ENCODE measurements around the gene UNC5CL.

Gene UNC5CL

DNA sequence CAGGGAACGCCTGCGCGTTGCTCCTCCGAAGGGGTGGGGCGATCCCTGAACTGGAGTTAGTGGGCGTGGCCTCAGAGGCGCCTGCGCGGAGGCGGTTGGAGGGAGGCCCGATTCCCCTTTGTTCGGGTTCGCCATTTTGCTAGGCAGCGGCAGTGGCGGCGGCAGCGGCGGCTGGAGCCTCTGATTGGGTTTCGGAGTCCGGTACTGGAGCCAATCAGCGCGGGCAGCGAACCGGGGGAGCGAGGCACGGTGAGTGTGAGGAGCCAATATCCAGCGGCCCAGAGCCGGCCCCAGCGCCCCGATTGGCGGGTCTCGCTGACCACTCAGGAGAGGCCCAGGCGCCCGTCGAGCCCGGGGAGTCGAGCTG is 33.8 kb upstream of the UNC5CL start, which contains the start of gene NFYA:
Gene NFYA (plus strand): TSS at position 139 of the 367 bp plus-strand sequence. CDS start 6,116 bp downstream, outside the sequence.
- DNase-seq (ENCODE audit: low spot score in 2 of 2) (no peak), ATAC-seq (ENCODE audit: low read depth) (peak; percentile 61)
- Mint-ChIP-seq H3K4me3 (peak within 1 kb of the TSS; percentile 97), H3K9me3 (no peaks in the 10 kb centered on the region), H3K27ac (peak within 1 kb of the TSS; percentile 98), H3K27me3 (no peaks in the 10 kb centered on the region), H3K36me3 (peaks cover 4% of the 10 kb centered on the region), H3K4me1 (peaks cover 27% of the 10 kb centered on the region)

DNA sequence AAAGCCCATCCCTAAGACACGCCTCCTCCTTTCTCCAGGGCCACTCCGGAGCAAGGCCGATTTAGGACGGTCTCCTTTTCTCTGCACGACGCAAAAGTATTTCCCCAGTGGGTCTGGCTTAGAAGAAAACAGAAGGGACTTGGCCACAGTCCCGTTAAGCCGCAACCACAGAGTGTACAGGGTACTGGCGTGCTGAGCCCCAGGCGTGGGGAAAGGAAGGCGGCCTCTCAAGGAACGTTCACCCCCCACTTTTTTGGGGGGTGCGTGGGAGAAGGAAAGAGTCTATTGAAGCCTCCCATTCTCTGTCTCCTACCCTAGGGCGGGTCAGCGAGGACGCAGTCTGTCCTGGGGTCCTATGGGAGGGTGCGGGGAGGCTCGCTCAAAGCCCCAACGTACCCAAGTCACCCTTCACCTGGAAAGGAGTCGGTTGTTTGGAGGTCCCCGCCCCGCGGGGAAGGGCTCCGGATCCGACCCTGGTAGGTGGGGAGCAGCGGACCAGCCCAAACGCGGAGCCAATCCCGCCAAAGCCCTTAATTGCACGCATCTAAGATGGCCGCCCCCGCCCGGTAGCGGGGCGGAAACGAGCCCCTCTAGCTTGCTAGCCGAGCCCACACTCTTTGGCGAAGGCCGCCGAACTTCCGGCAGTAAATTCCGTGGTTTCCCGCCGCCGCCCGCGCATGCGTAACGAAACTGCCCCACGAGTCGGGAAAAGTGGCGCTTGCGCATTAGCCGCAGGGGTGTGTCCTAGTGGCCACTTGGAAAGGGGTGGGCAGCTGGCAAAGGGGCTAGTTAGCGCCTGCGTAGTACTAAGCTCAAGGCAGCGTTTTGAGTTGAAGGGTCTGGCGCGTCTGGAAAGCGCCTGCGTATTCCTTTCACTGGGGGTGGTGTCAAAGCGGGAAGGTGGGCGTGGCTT is 33.2 kb upstream of the UNC5CL start, which contains the start of gene OARD1:
Gene OARD1 (minus strand): TSS at position 434 of the 913 bp plus-strand sequence. CDS start 722 bp downstream, outside the sequence.
- H3K4me1 Mint-ChIP-seq: peaks cover 27% of the 10 kb centered on the region
- H3K4me3 Mint-ChIP-seq: peak within 1 kb of the TSS; percentile 97
- H3K36me3 Mint-ChIP-seq: peaks cover 10% of the 10 kb centered on the region
- H3K27ac Mint-ChIP-seq: peak within 1 kb of the TSS; percentile 98
- no peaks in the 10 kb centered on the region for H3K9me3 Mint-ChIP-seq
- DNase-seq (ENCODE audit: low spot score in 2 of 2) (peak; percentile 99 to 100), ATAC-seq (ENCODE audit: low read depth) (peak; percentile 67)
- no peaks in the 10 kb centered on the region for H3K27me3 Mint-ChIP-seq

DNA sequence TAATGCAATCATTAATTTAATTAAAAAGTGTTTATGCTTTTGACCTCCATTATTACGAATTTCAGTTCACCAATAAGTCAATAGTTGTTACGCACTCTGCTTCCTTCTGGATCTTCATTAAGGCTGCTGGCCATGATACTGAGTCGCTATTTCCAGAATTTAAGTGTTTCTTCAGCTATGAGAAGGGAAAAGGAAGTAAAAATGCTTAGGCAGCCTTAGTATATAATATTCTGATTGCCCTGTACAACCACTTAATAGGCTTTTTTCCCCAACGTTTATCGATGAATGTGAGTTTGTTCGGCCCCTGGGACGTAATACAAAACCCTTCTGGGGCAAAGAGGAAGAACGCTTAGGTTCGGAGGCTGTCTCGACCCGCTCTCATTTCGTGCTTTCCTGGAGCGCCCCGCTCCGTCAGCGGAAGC is 32.5 kb upstream of the UNC5CL start:
- H3K36me3 Mint-ChIP-seq: peaks cover 15% of the 10 kb centered on the region
- ATAC-seq (ENCODE audit: low read depth): peak; percentile 6

DNA sequence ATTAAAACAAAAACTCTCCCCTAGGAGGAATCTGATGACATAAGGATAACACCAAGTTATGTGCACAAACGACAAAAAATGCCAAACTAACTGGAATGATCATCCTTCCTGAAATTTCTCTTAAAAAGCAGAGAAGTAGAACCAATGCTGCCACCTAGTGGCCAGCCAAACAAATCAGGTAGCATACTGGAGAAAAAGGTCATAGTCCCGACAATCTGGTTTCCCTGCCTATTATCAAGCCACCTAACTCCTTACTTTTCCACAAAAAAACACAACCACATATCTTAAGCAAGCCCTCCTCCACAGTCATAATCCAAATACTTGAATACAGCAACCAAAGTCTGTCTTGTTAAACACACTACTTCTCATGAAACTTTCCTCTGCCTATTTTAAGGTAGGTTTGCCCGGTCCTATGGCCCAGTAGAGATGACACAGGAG is 27.9 kb upstream of the UNC5CL start:
- no peak for ATAC-seq (ENCODE audit: low read depth)

More for the DNA sequence above, 32.5 kb upstream of the UNC5CL start:
- Mint-ChIP-seq H3K4me1 (peaks cover 29% of the 10 kb centered on the region), H3K9me3 (no peaks in the 10 kb centered on the region), H3K27me3 (no peaks in the 10 kb centered on the region), H3K4me3 (peak overlapping the region; percentile 97), H3K27ac (peak overlapping the region; percentile 98)
- no peak for DNase-seq (ENCODE audit: low spot score in 2 of 2)

DNA sequence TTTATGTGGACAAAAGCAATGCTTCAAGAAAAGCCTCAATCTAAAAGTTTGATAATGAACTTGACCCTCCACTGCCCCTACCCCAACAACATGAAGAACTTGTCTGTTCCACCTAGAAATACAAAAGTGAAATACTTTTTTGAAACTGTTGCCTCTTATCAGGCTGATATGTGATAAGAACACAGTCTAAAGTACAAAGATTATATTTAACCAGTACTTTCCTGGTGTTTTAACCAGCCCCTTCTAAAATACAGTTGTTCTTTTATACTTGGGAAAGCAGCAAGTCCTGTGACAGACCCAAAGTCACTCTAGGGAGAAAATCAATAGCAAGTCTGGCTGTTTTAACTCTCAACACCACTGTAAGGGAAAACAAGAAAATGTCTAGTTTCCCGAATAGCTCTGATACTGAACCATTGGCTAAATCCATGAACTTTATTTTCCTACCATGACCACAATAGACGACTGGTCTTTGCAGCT is 26.6 kb upstream of the UNC5CL start:
- DNase-seq (ENCODE audit: low spot score in 2 of 2) (no peak), ATAC-seq (ENCODE audit: low read depth) (no peak)
- Mint-ChIP-seq H3K9me3 (no peaks in the 10 kb centered on the region), H3K4me3 (no peak overlapping the region), H3K4me1 (peaks cover 8% of the 10 kb centered on the region), H3K36me3 (peaks cover 26% of the 10 kb centered on the region), H3K27ac (no peak overlapping the region), H3K27me3 (no peaks in the 10 kb centered on the region)

More for the DNA sequence above, 27.9 kb upstream of the UNC5CL start:
- H3K4me3 Mint-ChIP-seq: no peak overlapping the region
- H3K27ac Mint-ChIP-seq: peak overlapping the region; percentile 8
- H3K36me3 Mint-ChIP-seq: peaks cover 21% of the 10 kb centered on the region
- H3K9me3 Mint-ChIP-seq: no peaks in the 10 kb centered on the region
- no peaks in the 10 kb centered on the region for H3K27me3 Mint-ChIP-seq
- H3K4me1 Mint-ChIP-seq: peaks cover 12% of the 10 kb centered on the region
- DNase-seq (ENCODE audit: low spot score in 2 of 2): peak; percentile 43 to 50

DNA sequence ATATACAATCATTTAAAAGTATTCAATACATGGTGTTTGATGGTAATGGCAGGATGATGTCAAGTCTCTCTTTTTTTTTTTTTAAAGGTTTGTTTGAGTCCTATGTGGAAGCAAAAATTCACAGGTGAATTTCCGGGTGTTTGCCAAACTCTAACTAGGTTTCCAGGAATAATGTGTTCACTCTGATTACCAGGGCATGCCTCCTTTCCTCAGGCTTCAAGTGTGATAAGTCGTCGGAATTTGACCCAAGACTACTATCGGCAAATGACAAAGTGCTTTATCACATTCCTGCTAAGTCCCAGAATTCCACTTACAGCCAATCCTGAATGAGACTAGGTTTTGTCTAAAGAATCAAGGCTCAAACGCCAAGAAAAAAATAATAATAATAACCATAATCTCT is 25.8 kb upstream of the UNC5CL start:
- peaks cover 26% of the 10 kb centered on the region for H3K36me3 Mint-ChIP-seq
- no peaks in the 10 kb centered on the region for H3K9me3 Mint-ChIP-seq
- H3K27me3 Mint-ChIP-seq: no peaks in the 10 kb centered on the region
- H3K4me3 Mint-ChIP-seq: no peak overlapping the region
- ATAC-seq (ENCODE audit: low read depth) (no peak), DNase-seq (ENCODE audit: low spot score in 2 of 2) (no peak)
- H3K4me1 Mint-ChIP-seq: peaks cover 6% of the 10 kb centered on the region
- no peak overlapping the region for H3K27ac Mint-ChIP-seq

DNA sequence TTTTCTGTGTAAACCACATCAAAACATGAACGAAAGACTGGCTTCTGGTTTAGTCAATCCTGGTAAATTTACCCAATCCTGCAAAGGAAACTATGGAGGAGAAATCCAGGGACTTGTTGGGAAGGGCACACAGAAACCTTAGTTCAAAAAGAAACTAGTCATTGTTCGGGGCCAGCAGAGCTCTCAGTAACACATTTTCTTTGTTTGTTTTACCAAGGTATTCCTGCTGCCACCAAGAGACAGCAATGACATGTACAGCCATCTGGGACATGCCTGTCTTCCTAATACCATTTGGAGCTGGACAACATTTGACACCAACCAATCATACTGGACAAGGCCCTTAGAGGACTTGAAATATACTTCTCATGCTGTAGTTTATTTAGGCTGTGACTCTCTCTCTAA is 24.9 kb upstream of the UNC5CL start:
- Mint-ChIP-seq H3K27me3 (no peaks in the 10 kb centered on the region), H3K27ac (no peak overlapping the region), H3K36me3 (peaks cover 26% of the 10 kb centered on the region), H3K9me3 (no peaks in the 10 kb centered on the region), H3K4me3 (no peak overlapping the region), H3K4me1 (peaks cover 6% of the 10 kb centered on the region)
- ATAC-seq (ENCODE audit: low read depth) (no peak), DNase-seq (ENCODE audit: low spot score in 2 of 2) (no peak)

DNA sequence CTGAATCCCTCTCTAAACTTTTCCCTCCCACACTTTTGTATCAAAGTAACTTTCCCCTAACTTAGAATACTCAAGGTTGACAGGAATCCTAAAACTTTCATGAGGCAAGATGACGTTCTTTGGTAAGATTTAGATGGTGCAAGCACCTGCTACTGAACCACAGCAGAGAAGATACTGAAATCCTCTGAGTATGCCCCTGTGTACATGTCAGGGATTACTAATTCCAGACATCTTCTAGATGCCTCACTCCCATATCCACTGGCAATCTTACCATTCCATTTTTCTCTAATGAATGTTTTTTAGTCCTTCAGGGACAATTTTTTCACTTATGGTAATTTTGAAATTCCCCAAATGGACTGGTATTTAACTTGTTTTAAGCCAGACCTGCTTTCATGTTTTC is 23.0 kb upstream of the UNC5CL start:
- peaks cover 21% of the 10 kb centered on the region for H3K36me3 Mint-ChIP-seq
- H3K9me3 Mint-ChIP-seq: no peaks in the 10 kb centered on the region
- no peak for DNase-seq (ENCODE audit: low spot score in 2 of 2)
- no peak overlapping the region for H3K4me3 Mint-ChIP-seq
- H3K27ac Mint-ChIP-seq: no peak overlapping the region
- no peaks in the 10 kb centered on the region for H3K27me3 Mint-ChIP-seq
- ATAC-seq (ENCODE audit: low read depth): no peak
- H3K4me1 Mint-ChIP-seq: peaks cover 4% of the 10 kb centered on the region

DNA sequence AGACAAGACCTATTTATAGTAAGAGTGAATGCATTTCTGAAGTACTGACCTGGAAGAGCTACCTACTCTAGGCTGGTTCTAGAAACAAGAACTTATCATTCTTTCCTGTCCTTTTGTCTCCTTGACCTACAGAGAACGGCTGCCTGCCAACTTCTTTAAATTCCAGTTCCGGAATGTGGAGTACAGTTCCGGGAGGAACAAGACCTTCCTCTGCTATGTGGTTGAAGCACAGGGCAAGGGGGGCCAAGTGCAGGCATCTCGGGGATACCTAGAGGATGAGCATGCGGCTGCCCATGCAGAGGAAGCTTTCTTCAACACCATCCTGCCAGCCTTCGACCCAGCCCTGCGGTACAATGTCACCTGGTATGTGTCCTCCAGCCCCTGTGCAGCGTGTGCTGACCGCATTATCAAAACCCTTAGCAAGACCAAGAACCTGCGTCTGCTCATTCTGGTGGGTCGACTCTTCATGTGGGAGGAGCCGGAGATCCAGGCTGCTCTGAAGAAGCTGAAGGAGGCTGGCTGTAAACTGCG is 22.2 kb upstream of the UNC5CL start:
- Mint-ChIP-seq H3K4me3 (no peak overlapping the region), H3K36me3 (peaks cover 18% of the 10 kb centered on the region)
- no peak for ATAC-seq (ENCODE audit: low read depth)

DNA sequence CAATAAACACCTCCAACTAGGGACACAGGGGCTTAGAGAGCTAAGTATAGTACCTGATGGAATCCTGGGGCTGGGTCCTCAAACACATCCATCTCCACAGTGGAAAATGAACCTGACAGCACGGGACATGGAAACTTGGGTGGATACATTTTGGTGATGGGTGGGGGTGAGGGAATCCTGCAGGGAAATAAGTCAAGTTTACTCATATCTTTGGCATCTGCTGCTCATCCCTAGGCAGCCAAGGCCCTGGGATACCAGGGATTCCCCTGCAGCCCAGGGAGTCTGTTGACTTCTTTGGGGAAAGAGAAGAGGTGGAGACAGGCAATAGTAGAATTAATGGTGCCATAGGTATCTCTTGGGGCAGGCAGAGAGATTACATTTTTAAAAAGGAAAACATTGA is 20.5 kb upstream of the UNC5CL start:
- DNase-seq (ENCODE audit: low spot score in 2 of 2) (no peak), ATAC-seq (ENCODE audit: low read depth) (no peak)
- no peaks in the 10 kb centered on the region for H3K4me1 Mint-ChIP-seq
- H3K36me3 Mint-ChIP-seq: peaks cover 20% of the 10 kb centered on the region
- H3K27me3 Mint-ChIP-seq: no peaks in the 10 kb centered on the region
- no peaks in the 10 kb centered on the region for H3K9me3 Mint-ChIP-seq
- H3K4me3 Mint-ChIP-seq: no peak overlapping the region
- H3K27ac Mint-ChIP-seq: no peak overlapping the region

More for the DNA sequence above, 22.2 kb upstream of the UNC5CL start:
- no peaks in the 10 kb centered on the region for H3K9me3 Mint-ChIP-seq
- DNase-seq (ENCODE audit: low spot score in 2 of 2): no peak
- H3K4me1 Mint-ChIP-seq: no peaks in the 10 kb centered on the region
- no peaks in the 10 kb centered on the region for H3K27me3 Mint-ChIP-seq
- H3K27ac Mint-ChIP-seq: no peak overlapping the region

DNA sequence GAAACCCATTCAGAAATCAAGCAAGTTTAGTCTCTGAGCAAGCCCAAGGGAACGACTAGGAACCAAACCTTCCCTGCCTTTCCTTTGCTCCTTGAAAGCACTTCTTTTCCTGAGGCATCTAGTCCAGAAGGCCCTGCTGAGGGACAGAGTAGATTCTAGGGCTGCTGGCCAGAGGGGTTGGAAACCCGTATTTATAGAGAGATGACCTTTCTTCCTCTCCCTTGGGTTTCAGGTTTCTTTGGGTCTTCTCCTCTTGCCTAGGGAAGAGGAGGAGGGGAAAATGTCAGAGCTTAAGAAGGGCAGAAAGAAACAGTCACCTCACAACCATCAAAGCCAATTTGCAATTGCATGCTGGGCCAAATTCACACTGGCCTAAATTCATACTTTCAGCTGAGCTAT is 19.8 kb upstream of the UNC5CL start:
- H3K9me3 Mint-ChIP-seq: no peaks in the 10 kb centered on the region
- H3K4me3 Mint-ChIP-seq: no peak overlapping the region
- no peak overlapping the region for H3K27ac Mint-ChIP-seq
- DNase-seq (ENCODE audit: low spot score in 2 of 2): no peak
- H3K27me3 Mint-ChIP-seq: no peaks in the 10 kb centered on the region
- H3K36me3 Mint-ChIP-seq: peaks cover 18% of the 10 kb centered on the region
- ATAC-seq (ENCODE audit: low read depth): no peak
- H3K4me1 Mint-ChIP-seq: no peaks in the 10 kb centered on the region

DNA sequence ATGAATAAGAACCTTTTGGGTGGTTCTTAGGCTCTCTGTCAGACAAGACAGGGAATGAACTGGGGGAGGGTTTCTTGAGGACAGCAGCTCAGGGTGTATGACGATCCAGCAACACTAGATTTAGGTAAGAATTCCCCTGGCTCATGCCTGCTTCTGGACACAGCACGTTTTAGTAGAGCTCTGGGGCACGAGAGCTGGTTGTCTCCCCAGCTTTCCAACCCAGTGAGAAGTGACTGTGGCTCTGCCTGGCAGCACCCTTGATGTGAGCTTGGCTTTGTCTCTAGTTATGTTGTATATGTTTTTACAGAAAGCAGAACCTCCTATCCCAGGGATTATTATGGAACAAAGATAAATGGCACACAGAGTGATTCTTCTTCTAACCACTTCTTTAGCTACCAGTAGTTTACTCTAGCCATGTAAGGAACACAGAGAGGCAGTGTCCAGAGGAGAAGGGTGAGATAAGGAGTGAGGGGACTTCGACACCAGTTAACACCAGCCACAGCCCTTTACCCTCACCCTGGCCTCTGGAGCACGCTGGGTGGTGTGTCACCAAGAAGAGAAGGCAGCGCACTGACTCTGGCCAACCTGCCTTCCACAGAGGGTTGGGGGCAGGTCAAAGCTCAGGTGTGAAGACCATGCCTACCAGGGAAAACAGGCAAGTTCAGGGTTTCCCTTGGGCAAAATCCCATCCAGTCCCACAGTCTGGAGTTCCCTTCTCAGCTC is 17.9 kb upstream of the UNC5CL start:
- Mint-ChIP-seq H3K36me3 (peaks cover 15% of the 10 kb centered on the region), H3K27ac (no peak overlapping the region)
- no peak for ATAC-seq (ENCODE audit: low read depth)

DNA sequence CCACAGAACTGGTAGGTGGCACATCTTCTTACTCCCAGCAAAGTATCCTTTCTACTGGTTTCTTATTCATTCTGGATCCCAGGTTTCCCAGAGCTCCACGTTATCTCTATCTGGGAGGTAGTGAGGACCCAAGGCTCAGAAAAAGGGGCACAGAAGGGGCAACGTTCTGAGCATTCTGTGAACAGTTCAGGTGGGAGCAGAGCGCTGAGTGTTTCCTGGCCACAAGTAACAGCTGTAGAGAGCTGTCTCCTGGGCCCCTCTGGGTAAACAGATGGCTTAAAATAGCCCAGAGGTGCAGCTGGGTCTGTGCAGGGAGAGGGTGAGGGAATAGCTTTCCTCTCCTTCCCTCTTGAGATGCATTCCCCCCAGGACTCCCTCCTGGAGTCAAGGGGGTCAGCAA is 16.1 kb upstream of the UNC5CL start:
- Mint-ChIP-seq H3K27ac (no peak overlapping the region), H3K9me3 (no peaks in the 10 kb centered on the region), H3K36me3 (peaks cover 14% of the 10 kb centered on the region), H3K27me3 (no peaks in the 10 kb centered on the region), H3K4me3 (no peak overlapping the region), H3K4me1 (peaks cover 16% of the 10 kb centered on the region)
- ATAC-seq (ENCODE audit: low read depth) (no peak), DNase-seq (ENCODE audit: low spot score in 2 of 2) (no peak)

More for the DNA sequence above, 17.9 kb upstream of the UNC5CL start:
- no peak for DNase-seq (ENCODE audit: low spot score in 2 of 2)
- Mint-ChIP-seq H3K27me3 (no peaks in the 10 kb centered on the region), H3K4me1 (peaks cover 9% of the 10 kb centered on the region), H3K9me3 (no peaks in the 10 kb centered on the region), H3K4me3 (no peak overlapping the region)

DNA sequence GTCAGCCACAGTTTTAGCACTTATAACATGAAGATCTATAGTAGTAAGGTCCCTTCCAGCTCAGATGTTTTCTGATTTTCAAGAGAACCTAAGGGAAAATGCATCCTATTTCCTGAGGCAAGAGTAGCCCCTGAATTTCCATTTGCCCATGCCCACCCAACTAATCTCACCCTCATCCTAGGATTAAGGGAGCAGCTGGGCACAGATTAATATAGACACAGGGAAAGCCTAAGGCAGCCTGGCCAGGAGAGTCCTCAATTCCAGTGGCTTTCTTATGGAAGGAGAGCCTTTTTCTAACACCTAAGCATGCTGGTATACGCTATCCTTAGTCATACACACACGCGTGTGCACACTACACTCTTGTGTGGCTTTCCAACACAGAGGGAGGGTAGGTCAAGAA is 15.5 kb upstream of the UNC5CL start:
- H3K4me3 Mint-ChIP-seq: no peak overlapping the region
- no peaks in the 10 kb centered on the region for H3K9me3 Mint-ChIP-seq
- H3K27ac Mint-ChIP-seq: no peak overlapping the region
- H3K36me3 Mint-ChIP-seq: peaks cover 12% of the 10 kb centered on the region
- no peaks in the 10 kb centered on the region for H3K27me3 Mint-ChIP-seq
- H3K4me1 Mint-ChIP-seq: peaks cover 16% of the 10 kb centered on the region
- ATAC-seq (ENCODE audit: low read depth) (no peak), DNase-seq (ENCODE audit: low spot score in 2 of 2) (no peak)
